HG02870 (cell line): ENCODE data around the gene DMD.
"Not testable (repeated sequence)": the region's sequence is repeated elsewhere in the genome, so short reads cannot be mapped to it uniquely, and the experiment has no call there.

Experiments
- ATAC-seq: cut with Tn5 transposase; IDR thresholded peaks from one replicate; pipeline ENCODE4 v1.9.1; 2021; ENCODE audit warnings: mild to moderate bottlenecking, moderate library complexity; ENCODE audit not compliant: unreplicated experiment

DMD gene

GRCh38 chrX:32644476-32645245 lies 566.7 kb downstream of the DMD start:
- no peak for ATAC-seq

- no peak for ATAC-seq
Measured at GRCh38 chrX:32642283-32642682, 569.1 kb downstream of the DMD start.

DNA sequence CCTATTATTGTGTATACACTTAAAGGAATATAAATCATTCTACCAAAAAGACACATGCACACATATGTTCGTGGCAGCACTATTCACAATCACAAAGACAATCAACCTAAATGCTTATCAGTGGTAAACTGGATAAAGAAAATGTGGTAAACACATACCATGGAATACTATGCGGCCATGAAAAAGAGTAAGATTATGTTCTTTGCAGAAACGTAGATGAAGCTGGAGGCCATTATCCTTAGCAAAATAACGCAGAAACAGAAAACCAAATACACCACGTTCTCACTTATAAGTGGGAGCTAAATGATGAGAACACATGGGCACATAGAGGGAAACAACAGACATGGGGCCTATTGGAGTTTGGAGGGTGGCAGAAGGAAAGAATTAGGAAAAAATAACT lies 593.2 kb downstream of the DMD start:
- ATAC-seq, result no peak

DNA sequence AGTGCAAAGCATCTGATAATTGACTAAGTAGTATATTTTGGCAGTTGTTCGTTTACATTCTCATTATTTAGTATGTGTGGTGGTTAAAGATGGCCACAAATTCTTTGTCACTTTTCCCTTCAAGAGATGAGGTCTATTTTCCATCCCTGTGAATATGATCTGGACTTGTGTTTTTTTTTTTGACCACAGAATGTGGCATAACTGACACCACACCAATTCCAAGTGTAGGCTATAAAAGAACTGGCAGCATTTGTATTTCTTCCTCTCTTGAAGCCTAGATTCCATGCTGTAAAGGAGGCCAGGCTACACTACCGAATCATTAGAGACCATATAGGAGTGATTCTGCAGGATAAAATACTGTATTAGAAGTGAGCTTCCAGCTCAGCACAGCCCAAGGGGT lies 596.6 kb downstream of the DMD start:
- no peak for ATAC-seq

- ATAC-seq, result no peak
Measured at GRCh38 chrX:32599156-32599555, 612.2 kb downstream of the DMD start.

DNA sequence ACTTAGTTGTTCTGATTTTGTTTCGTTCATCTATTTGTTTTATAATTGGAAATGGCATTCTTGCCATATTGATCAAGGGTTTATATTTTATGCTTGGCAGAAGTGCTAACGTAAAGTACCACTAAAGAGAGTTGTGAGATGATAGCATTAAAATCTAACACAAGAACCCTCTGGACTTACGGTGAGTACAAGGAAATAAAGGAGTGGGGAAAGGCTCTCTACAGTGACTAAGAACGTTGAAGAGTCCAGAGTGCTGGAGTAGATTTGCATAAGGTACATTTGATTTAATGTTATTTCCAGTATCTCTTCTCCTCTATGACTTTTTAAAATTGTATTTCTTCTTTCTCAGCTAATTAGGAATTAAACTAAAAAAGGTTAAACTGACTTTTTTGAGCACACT lies 612.6 kb downstream of the DMD start:
- ATAC-seq, result no peak

DNA sequence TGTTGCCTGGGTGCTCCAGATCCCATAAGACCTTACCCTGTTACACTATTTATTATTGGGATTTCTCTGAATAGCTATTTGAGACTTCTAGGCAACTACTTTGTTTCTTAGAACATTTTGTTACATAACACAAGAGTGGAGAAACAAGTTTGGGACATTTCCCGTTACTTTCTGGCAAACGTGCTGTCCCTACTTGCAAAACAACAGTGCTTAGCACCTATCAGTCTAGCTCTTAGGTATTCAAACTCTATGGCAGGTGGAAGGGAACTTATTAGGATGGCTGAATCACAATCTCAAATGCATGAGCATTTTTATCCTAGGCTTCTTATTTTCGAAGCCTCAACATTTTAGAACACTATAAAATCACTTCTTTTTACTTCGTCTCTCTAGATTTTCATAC lies 613.6 kb downstream of the DMD start:
- ATAC-seq, result no peak

DNA sequence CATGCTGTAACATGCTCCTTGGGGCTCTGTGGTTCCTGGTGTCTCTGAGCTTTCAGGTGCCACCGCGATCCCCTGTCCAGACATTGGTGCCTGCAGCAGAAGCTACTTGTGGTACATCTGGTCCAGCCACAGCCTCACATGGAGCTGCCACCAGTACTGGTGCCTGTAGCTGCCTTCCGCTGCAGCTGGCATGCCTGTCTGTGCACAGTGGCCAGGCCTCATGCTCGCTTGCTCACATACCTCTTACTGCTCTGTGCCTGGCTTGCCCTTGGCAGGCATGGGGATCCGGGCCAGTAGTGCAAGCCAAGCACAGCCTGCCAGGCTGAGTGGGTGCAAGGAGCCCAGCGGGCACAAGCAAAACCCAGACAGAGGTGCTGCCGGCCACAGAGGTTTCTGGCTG lies 618.6 kb downstream of the DMD start:
- no peak for ATAC-seq

GRCh38 chrX:32591589-32591988 lies 619.8 kb downstream of the DMD start:
- no peak for ATAC-seq

GRCh38 chrX:32582729-32583128 lies 628.6 kb downstream of the DMD start:
- no peak for ATAC-seq

DNA sequence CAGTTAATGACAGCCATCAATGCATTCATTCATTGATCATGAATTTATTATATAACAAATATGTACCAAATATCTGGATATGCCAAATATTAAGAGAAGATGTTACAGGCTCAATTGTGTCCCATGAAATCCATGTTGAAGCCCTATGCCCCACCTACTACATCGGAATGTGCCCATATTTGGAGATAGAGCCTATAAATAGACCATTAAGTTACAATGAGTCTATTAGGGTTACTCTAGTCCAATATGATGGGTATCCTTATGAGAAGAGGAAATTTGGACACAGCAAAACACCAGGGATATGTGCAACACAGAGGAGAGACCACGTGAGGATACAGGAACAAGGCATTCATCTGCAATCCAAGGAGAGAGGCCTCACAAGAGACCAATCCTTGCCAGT lies 634.5 kb downstream of the DMD start:
- no peak for ATAC-seq

GRCh38 chrX:32572644-32573043 lies 638.7 kb downstream of the DMD start:
- no peak for ATAC-seq

- ATAC-seq, result no peak
Measured at GRCh38 chrX:32571579-32571978, 639.8 kb downstream of the DMD start.

GRCh38 chrX:32562261-32562660 lies 649.1 kb downstream of the DMD start:
- ATAC-seq, result no peak

DNA sequence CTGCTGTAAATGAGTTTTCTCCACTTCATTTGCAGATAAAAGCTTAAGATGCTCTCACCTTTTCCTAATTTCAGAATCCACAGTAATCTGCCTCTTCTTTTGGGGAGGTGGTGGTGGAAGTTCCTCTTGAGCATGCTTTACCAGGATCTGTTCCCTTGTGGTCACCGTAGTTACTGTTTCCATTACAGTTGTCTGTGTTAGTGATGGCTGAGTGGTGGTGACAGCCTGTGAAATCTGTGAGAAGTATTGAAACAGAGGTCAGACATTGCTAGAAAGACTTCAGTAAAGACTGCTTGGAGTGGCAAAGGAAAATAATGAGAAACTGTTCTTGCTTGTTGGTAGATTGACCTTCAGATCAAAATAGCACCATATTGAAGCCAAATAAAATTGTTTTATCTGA lies 666.2 kb downstream of the DMD start:
- ATAC-seq, result no peak

- no peak for ATAC-seq
Measured at GRCh38 chrX:32538554-32538953, 672.8 kb downstream of the DMD start.

- ATAC-seq, result peak; percentile 90
Measured at GRCh38 chrX:32533848-32534247, 677.5 kb downstream of the DMD start.

GRCh38 chrX:32532262-32532661 lies 679.1 kb downstream of the DMD start:
- ATAC-seq, result no peak

GRCh38 chrX:32530802-32531403 lies 680.4 kb downstream of the DMD start:
- no peak for ATAC-seq

GRCh38 chrX:32528451-32528850 lies 682.9 kb downstream of the DMD start:
- not testable (repeated sequence) for ATAC-seq

DNA sequence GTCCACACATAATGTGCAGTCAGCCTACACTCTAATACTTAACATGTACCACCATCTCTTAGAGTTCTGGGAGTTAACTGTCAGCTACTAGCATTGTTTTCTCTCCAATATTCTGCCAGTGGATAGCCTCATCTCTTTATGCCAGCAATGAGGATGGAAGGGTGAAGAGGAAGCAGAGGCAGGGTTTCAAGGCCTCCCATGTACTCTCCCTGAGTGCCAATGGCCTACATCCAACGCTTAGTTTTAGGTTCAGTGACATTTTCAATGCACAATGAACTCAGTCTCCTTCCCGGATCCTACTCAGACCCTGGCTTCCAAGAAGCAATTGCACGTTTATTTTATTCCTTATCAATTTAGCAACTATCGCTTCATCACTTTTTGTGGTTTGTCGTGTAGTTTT lies 686.1 kb downstream of the DMD start:
- no peak for ATAC-seq

GRCh38 chrX:32524385-32524784 lies 687.0 kb downstream of the DMD start:
- no peak for ATAC-seq

DNA sequence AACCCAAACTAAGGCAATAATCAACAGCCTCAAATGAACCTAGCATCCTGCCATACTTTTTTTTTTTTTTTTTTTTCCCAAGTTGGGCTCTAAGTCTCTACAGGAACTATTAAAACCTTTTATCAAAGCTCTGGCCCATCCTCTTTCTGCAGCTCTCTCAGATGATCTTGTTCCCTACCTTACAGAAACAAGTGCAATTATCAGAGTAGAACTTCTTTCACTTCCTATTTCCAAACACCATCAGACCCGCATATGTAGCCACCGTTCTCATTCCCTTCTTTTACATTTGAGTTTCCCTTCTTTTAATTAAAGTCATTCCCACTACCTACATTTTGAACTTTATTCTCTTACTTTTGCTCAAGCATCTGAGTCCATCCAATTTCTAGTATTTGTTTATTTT lies 690.6 kb downstream of the DMD start:
- no peak for ATAC-seq
